Loucy (cell line): ENCODE results near the gene N4BP2L1.

Source experiments
- H2AFZ ChIP-seq: fragments of 200-600 bp; sonication (generic); 2 replicates; pipeline ENCODE4 v1.6.0; 2016; ENCODE audit warnings: antibody characterized with exemption, mild to moderate bottlenecking, low read length, moderate library complexity
- H3F3A ChIP-seq: fragments of 200-600 bp; 2 replicates; pipeline ENCODE4 v1.6.0; 2016; ENCODE audit warnings: antibody characterized with exemption, low read depth, mild to moderate bottlenecking
- H3K27me3 ChIP-seq: fragments of 200-600 bp; sonication (generic); 2 replicates; pipeline ENCODE4 v1.6.1; 2014; ENCODE audit warnings: low read length, mild to moderate bottlenecking; ENCODE audit not compliant: insufficient read depth, poor library complexity, severe bottlenecking
- H3K36me3 ChIP-seq: fragments of 200-600 bp; sonication (generic); 2 replicates; pipeline ENCODE4 v1.6.1; 2016; ENCODE audit warnings: low read length; ENCODE audit not compliant: insufficient read depth
- H3K4me1 ChIP-seq: fragments of 200-600 bp; sonication (generic); 2 replicates; pipeline ENCODE4 v1.5.1; 2014; ENCODE audit warnings: low read length, mild to moderate bottlenecking; ENCODE audit not compliant: insufficient read depth, poor library complexity, severe bottlenecking
- H3K4me2 ChIP-seq: fragments of 200-600 bp; sonication (generic); 2 replicates; pipeline ENCODE4 v1.6.0; 2014; ENCODE audit warnings: antibody characterized with exemption, low read length, low read depth, mild to moderate bottlenecking; ENCODE audit not compliant: poor library complexity, severe bottlenecking
- H3K4me3 ChIP-seq: fragments of 200-600 bp; sonication (generic); 2 replicates; pipeline ENCODE4 v1.5.1; 2014; ENCODE audit warnings: low read length, mild to moderate bottlenecking, mixed read lengths; ENCODE audit not compliant: poor library complexity, severe bottlenecking
- H3K79me2 ChIP-seq: fragments of 200-600 bp; sonication (generic); 2 replicates; pipeline ENCODE4 v1.6.1; 2014; ENCODE audit warnings: low read length; ENCODE audit not compliant: insufficient read depth
- H3K9ac ChIP-seq: fragments of 200-600 bp; sonication (generic); 2 replicates; pipeline ENCODE4 v1.6.0; 2014; ENCODE audit warnings: mild to moderate bottlenecking, low read depth, low read length, moderate library complexity; ENCODE audit not compliant: poor library complexity, severe bottlenecking
- H3K9me2 ChIP-seq: fragments of 200-600 bp; sonication (generic); replicated peaks from 2 replicates; pipeline ENCODE4 v1.6.1; 2016; ENCODE audit warnings: low read depth, low read length, mixed read lengths
- H3K9me3 ChIP-seq: fragments of 200-600 bp; sonication (generic); 2 replicates; pipeline ENCODE4 v1.6.1; 2014; ENCODE audit warnings: mild to moderate bottlenecking, antibody characterized with exemption, low read length, low read depth; ENCODE audit not compliant: insufficient read depth
- H4K20me1 ChIP-seq: fragments of 200-600 bp; sonication (generic); 2 replicates; pipeline ENCODE4 v1.6.0; 2014; ENCODE audit warnings: antibody characterized with exemption, low read length, mild to moderate bottlenecking; ENCODE audit not compliant: insufficient read depth, poor library complexity, severe bottlenecking
- EZH2phosphoT487 ChIP-seq: fragments of 200-600 bp; IDR thresholded peaks from 2 replicates; pipeline ENCODE4 v1.6.1; 2018; ENCODE audit warnings: antibody characterized with exemption, mild to moderate bottlenecking, moderate library complexity, borderline replicate concordance
- TF ChIP-seq, protein P1 (sequence below): fragments of 200-600 bp; sonication (generic); conservative IDR thresholded peaks from 2 replicates; pipeline ENCODE4 v1.5.1; 2014; ENCODE audit warnings: mild to moderate bottlenecking, antibody characterized with exemption, low read length

N4BP2L1 gene

DNA sequence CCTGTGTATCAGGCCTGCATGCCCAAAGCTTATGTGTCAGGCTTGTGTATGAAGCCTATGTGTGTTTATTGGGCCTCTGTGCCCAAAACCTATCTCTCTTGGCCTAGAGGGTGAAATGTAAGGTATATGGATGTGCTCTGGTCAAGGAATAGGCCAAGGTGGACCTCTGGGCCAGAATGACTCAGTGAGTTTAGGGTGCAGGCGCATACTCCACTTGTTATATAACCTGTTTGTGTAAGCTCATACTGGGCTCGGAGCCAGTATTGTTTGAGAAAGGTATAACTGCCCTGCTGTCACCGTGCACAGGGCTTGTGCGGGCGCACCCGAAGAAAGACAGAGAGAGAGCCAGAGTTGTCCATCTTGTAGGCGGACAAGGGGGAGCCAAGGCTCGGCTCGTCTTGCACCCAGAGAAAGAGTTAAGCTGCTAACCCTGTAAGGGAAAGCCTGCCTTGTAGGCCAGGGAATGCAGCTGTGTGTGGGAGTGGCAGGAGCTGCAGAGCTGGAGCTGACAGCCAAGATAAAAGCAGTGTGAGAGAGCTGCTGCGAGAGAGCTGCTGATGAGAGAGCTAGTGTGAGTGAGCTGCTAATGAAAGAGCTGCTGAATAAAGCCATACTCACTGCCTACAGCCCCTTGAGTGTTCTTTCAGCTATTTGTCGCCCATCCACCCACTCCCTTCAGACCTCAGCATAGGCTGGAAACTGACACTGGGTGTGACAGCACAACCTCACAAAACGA, 43.4 kb upstream of the N4BP2L1 start:
- H3K9ac ChIP-seq: no peak overlapping the region
- no peaks in the 10 kb centered on the region for H3K79me2 ChIP-seq
- no peaks in the 10 kb centered on the region for H3K9me2 ChIP-seq
- H3K4me2 ChIP-seq: no peak overlapping the region
- TF ChIP-seq EZH2phosphoT487: no peak
- TF ChIP-seq, protein P1, sequence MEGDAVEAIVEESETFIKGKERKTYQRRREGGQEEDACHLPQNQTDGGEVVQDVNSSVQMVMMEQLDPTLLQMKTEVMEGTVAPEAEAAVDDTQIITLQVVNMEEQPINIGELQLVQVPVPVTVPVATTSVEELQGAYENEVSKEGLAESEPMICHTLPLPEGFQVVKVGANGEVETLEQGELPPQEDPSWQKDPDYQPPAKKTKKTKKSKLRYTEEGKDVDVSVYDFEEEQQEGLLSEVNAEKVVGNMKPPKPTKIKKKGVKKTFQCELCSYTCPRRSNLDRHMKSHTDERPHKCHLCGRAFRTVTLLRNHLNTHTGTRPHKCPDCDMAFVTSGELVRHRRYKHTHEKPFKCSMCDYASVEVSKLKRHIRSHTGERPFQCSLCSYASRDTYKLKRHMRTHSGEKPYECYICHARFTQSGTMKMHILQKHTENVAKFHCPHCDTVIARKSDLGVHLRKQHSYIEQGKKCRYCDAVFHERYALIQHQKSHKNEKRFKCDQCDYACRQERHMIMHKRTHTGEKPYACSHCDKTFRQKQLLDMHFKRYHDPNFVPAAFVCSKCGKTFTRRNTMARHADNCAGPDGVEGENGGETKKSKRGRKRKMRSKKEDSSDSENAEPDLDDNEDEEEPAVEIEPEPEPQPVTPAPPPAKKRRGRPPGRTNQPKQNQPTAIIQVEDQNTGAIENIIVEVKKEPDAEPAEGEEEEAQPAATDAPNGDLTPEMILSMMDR: no peak
- no peaks in the 10 kb centered on the region for H3F3A ChIP-seq
- H4K20me1 ChIP-seq: no peaks in the 10 kb centered on the region
- no peaks in the 10 kb centered on the region for H3K36me3 ChIP-seq
- no peak overlapping the region for H3K4me3 ChIP-seq
- no peak overlapping the region for H2AFZ ChIP-seq
- H3K27me3 ChIP-seq: no peaks in the 10 kb centered on the region
- H3K4me1 ChIP-seq: no peaks in the 10 kb centered on the region
- no peaks in the 10 kb centered on the region for H3K9me3 ChIP-seq

DNA sequence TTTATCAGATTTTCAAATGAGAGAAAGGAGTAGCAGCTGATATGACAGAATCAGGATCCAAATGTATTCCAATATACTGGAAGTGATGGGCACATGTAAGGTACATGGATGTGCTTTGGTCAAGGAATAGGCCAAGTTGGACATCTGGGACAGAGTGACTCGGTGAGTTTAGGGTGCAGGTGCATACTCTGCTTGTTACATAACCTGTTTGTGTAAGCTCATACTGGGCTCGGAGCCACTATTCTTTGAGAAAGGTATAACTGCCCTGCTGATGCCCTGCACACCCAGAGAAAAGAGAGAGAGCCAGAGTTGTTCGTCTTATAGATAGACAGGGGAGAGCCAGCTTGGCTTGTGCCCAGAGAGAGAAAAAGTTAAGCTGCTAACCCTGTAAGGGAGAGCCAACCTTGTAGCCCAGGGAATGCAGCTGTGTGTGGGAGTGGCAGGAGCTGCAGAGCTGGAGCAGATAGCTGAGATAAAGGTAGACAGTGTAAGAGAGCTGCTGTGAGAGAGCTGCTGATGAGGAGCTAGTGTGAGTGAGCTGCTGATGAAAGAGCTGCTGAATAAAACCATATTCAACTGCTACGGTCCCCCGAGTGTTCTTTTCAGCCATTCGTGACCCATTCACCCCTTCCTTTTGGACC, 40.7 kb upstream of the N4BP2L1 start:
- Histone ChIP-seq H3K9me2 (no peaks in the 10 kb centered on the region), H3K79me2 (no peaks in the 10 kb centered on the region), H3K4me3 (no peak overlapping the region), H3K27me3 (no peaks in the 10 kb centered on the region), H4K20me1 (no peaks in the 10 kb centered on the region), H3K4me1 (no peaks in the 10 kb centered on the region), H3K9me3 (no peaks in the 10 kb centered on the region), H3K9ac (no peak overlapping the region), H3K36me3 (no peaks in the 10 kb centered on the region), H3K4me2 (no peak overlapping the region), H2AFZ (no peak overlapping the region), H3F3A (no peaks in the 10 kb centered on the region)
- TF ChIP-seq, protein P1: no peak
- TF ChIP-seq EZH2phosphoT487: no peak

DNA sequence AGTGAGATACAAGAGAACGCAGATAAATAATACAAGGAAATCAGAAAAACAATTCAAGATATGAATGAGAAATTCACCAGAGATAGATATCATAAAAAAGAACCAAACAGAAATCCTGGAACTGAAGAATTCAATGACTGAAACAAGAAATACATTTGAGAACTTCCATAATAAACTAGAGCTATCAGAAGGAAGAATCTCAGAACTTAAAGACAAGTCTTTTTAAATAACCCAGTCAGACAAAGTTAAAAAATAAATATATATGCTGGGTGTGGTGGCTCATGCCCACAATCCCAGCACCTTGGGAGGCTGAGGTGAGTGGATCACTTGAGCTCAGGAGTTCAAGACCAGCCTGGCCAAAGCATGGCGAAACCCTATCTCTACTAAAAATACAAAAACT, 28.7 kb upstream of the N4BP2L1 start:
- H3K36me3 ChIP-seq: no peaks in the 10 kb centered on the region
- no peaks in the 10 kb centered on the region for H4K20me1 ChIP-seq
- H3K9ac ChIP-seq: no peak overlapping the region
- H3F3A ChIP-seq: no peaks in the 10 kb centered on the region
- H3K4me1 ChIP-seq: no peaks in the 10 kb centered on the region
- TF ChIP-seq EZH2phosphoT487: no peak
- TF ChIP-seq, protein P1: no peak
- H3K27me3 ChIP-seq: no peaks in the 10 kb centered on the region
- H3K4me2 ChIP-seq: no peak overlapping the region
- no peak overlapping the region for H3K4me3 ChIP-seq
- H3K9me3 ChIP-seq: peaks cover 16% of the 10 kb centered on the region; the same call in 1 of the 2 replicates
- no peaks in the 10 kb centered on the region for H3K9me2 ChIP-seq
- H2AFZ ChIP-seq: no peak overlapping the region
- no peaks in the 10 kb centered on the region for H3K79me2 ChIP-seq
